Measurements from ENCODE around the gene FAM219A. TPM values are rescaled to one million over a fixed set of nuclear protein-coding genes. Genes with fewer than 3 reads are reported as not detected.

The FAM219A gene
- total RNA-seq, 1 experiment from 2014 or later = 20.6 TPM

DNA sequence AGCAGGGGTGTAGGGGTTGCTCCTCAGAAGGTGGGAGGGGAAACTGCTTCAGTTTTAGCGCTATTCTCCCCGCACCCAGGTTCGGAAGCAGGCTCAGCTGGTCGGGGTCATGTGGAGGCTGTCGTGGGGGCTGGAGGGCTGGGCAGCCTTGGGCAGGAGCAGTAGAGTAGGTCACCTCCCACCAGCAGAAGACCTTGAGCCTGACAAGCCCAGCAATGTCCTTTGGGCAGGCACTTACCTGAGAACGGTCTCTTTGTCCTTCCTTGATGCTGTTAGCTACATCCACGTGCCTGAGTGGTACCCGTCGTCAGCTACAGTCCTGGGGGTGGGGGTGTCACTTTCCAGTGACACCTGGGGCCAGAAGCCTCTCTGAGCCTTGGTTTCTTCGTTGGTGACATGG, 44.1 kb upstream of the FAM219A start (continued):
- TF ChIP-seq, protein P1, sequence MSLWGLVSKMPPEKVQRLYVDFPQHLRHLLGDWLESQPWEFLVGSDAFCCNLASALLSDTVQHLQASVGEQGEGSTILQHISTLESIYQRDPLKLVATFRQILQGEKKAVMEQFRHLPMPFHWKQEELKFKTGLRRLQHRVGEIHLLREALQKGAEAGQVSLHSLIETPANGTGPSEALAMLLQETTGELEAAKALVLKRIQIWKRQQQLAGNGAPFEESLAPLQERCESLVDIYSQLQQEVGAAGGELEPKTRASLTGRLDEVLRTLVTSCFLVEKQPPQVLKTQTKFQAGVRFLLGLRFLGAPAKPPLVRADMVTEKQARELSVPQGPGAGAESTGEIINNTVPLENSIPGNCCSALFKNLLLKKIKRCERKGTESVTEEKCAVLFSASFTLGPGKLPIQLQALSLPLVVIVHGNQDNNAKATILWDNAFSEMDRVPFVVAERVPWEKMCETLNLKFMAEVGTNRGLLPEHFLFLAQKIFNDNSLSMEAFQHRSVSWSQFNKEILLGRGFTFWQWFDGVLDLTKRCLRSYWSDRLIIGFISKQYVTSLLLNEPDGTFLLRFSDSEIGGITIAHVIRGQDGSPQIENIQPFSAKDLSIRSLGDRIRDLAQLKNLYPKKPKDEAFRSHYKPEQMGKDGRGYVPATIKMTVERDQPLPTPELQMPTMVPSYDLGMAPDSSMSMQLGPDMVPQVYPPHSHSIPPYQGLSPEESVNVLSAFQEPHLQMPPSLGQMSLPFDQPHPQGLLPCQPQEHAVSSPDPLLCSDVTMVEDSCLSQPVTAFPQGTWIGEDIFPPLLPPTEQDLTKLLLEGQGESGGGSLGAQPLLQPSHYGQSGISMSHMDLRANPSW (CRISPR knock-in tag; conservative IDR thresholded peaks at IDR 0.05; ENCODE audit: low read depth) = no peak
- TF ChIP-seq OVOL2 (CRISPR knock-in tag; IDR thresholded peaks at IDR 0.05; ENCODE audit: borderline replicate concordance) (no peak), JAZF1 (CRISPR knock-in tag; IDR thresholded peaks at IDR 0.05) (no peak), ZNF263 (CRISPR knock-in tag; IDR thresholded peaks at IDR 0.05; ENCODE audit: low read depth) (no peak), SP1 (CRISPR knock-in tag; conservative IDR thresholded peaks at IDR 0.05) (no peak)
- TF ChIP-seq, protein P2, sequence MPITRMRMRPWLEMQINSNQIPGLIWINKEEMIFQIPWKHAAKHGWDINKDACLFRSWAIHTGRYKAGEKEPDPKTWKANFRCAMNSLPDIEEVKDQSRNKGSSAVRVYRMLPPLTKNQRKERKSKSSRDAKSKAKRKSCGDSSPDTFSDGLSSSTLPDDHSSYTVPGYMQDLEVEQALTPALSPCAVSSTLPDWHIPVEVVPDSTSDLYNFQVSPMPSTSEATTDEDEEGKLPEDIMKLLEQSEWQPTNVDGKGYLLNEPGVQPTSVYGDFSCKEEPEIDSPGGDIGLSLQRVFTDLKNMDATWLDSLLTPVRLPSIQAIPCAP (CRISPR knock-in tag; IDR thresholded peaks at IDR 0.05) = no peak
- TF ChIP-seq, protein P3, sequence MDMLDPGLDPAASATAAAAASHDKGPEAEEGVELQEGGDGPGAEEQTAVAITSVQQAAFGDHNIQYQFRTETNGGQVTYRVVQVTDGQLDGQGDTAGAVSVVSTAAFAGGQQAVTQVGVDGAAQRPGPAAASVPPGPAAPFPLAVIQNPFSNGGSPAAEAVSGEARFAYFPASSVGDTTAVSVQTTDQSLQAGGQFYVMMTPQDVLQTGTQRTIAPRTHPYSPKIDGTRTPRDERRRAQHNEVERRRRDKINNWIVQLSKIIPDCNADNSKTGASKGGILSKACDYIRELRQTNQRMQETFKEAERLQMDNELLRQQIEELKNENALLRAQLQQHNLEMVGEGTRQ (CRISPR knock-in tag; IDR thresholded peaks at IDR 0.05) = no peak
- TF ChIP-seq, protein P4, sequence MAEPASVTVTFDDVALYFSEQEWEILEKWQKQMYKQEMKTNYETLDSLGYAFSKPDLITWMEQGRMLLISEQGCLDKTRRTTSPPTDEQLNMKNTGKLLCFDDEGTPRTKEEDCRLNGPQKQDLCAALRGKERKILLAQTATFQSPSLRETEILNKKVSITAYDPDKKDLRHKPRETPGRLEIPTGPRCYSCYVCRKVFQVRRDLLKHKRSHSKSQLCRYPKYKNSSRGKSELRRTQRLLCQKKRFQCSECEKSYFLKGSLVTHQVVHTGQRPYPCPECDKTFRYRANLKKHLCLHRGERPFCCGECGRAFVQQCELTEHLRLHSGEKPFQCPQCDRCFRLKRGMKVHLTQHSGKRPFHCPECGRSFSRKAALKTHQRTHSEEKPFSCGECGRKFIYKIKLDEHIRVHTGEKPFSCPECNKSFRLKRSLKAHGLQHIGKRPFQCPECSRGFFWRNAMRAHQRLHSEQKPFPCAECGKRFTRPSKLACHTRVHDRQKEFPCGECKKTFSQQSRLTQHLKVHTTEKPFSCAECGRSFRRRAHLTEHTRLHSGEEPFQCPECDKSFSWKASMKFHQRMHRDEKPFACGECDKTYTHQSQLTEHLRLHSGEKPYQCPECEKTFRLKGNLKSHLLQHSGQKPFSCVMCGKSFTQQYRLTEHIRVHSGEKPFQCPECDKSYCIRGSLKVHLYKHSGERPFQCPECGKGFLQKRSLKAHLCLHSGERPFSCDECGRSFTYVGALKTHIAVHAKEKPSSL (CRISPR knock-in tag; conservative IDR thresholded peaks at IDR 0.05) = no peak
- TF ChIP-seq, protein P5, sequence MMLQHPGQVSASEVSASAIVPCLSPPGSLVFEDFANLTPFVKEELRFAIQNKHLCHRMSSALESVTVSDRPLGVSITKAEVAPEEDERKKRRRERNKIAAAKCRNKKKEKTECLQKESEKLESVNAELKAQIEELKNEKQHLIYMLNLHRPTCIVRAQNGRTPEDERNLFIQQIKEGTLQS (CRISPR knock-in tag; conservative IDR thresholded peaks at IDR 0.05) = no peak
- TF ChIP-seq, protein P6, sequence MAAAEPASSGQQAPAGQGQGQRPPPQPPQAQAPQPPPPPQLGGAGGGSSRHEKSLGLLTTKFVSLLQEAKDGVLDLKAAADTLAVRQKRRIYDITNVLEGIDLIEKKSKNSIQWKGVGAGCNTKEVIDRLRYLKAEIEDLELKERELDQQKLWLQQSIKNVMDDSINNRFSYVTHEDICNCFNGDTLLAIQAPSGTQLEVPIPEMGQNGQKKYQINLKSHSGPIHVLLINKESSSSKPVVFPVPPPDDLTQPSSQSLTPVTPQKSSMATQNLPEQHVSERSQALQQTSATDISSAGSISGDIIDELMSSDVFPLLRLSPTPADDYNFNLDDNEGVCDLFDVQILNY (CRISPR knock-in tag; IDR thresholded peaks at IDR 0.05) = no peak

DNA sequence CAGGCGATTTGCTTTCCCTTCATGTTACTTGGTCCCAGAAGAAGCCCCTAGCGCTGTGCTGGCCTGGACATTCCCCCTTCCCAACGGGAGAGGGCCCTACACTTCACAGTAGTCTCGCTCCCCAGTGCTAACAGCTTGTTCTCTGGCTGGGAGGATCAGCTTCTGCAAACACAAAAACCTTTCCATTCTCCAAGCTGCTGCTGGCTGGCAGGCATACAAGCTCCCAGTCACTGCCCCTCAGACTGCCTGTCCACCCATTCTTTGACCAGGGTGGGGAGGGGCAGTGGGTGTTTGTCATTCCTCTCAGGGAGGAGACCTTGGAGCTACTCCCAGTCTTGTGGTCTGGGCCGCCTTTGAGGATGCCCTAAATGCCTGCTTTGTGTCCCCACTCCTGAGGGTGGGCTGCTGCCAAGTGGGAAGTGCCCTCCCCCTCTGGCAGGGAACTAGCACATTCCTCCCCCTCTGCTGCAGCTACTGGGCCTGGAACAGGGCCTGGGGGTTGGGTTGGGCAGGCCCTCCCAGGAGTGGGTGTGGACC, 43.6 kb upstream of the FAM219A start:
- CTCF ChIA-PET = interaction anchor here (0.7 to 3.6 kb wide), 24 partner anchors 8 to 126 kb away, joined by 3 to 41 read pairs (median 4); partner anchors contain the start of genes DNAI1, ENHO and FAM219A
- TF ChIP-seq, protein P7, sequence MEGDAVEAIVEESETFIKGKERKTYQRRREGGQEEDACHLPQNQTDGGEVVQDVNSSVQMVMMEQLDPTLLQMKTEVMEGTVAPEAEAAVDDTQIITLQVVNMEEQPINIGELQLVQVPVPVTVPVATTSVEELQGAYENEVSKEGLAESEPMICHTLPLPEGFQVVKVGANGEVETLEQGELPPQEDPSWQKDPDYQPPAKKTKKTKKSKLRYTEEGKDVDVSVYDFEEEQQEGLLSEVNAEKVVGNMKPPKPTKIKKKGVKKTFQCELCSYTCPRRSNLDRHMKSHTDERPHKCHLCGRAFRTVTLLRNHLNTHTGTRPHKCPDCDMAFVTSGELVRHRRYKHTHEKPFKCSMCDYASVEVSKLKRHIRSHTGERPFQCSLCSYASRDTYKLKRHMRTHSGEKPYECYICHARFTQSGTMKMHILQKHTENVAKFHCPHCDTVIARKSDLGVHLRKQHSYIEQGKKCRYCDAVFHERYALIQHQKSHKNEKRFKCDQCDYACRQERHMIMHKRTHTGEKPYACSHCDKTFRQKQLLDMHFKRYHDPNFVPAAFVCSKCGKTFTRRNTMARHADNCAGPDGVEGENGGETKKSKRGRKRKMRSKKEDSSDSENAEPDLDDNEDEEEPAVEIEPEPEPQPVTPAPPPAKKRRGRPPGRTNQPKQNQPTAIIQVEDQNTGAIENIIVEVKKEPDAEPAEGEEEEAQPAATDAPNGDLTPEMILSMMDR (IDR thresholded peaks at IDR 0.05) = no peak
- TF ChIP-seq ELF4 (CRISPR knock-in tag; IDR thresholded peaks at IDR 0.05; ENCODE audit: low read depth) = no peak
- no peak for TF ChIP-seq ETV6 (CRISPR knock-in tag; IDR thresholded peaks at IDR 0.05)
- no peak for TF ChIP-seq JUN (CRISPR knock-in tag; IDR thresholded peaks at IDR 0.05)
- no peak for TF ChIP-seq NR2C2 (CRISPR knock-in tag; IDR thresholded peaks at IDR 0.05)
- TF ChIP-seq MXD4 (CRISPR knock-in tag; IDR thresholded peaks at IDR 0.05; ENCODE audit: borderline replicate concordance) = no peak
- no peak for TF ChIP-seq CREB1 (CRISPR knock-in tag; IDR thresholded peaks at IDR 0.05)
- no peak for TF ChIP-seq ZNF263 (CRISPR knock-in tag; IDR thresholded peaks at IDR 0.05; ENCODE audit: low read depth)
- TF ChIP-seq FOXP1 (CRISPR knock-in tag; IDR thresholded peaks at IDR 0.05; ENCODE audit: borderline replicate concordance) = no peak
- TF ChIP-seq SP1 (CRISPR knock-in tag; conservative IDR thresholded peaks at IDR 0.05) = no peak
- TF ChIP-seq, protein P8, sequence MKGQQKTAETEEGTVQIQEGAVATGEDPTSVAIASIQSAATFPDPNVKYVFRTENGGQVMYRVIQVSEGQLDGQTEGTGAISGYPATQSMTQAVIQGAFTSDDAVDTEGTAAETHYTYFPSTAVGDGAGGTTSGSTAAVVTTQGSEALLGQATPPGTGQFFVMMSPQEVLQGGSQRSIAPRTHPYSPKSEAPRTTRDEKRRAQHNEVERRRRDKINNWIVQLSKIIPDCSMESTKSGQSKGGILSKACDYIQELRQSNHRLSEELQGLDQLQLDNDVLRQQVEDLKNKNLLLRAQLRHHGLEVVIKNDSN (CRISPR knock-in tag; IDR thresholded peaks at IDR 0.05) = no peak
- no peak for TF ChIP-seq ZNF121 (CRISPR knock-in tag; IDR thresholded peaks at IDR 0.05)
- no peak for TF ChIP-seq TCF7 (CRISPR knock-in tag; IDR thresholded peaks at IDR 0.05; ENCODE audit: low read depth)
- no peak for TF ChIP-seq SMAD4 (CRISPR knock-in tag; IDR thresholded peaks at IDR 0.05)

More for the DNA sequence above, 43.6 kb upstream of the FAM219A start:
- DNase-seq (ENCODE audit: low spot score) (peak; percentile 42), ATAC-seq (peak; percentile 68)
- Mint-ChIP-seq H3K4me3 (no peak overlapping the region), H3K27ac (no peak overlapping the region), H3K4me1 (peaks cover 12% of the 10 kb centered on the region), H3K36me3 (no peaks in the 10 kb centered on the region), H3K9me3 (no peaks in the 10 kb centered on the region), H3K27me3 (ENCODE audit: low read depth) (peaks cover 4% of the 10 kb centered on the region; the same call in 1 of the 2 replicates)
- POLR2A ChIA-PET = no interaction called here
